ENCODE data around the gene SFXN1. TPM values are rescaled to one million over a fixed set of nuclear protein-coding genes. Genes with fewer than 3 reads are reported as not detected.

The SFXN1 gene
- total RNA-seq, 1 donor from 2014 or later, result 89.4 TPM

DNA sequence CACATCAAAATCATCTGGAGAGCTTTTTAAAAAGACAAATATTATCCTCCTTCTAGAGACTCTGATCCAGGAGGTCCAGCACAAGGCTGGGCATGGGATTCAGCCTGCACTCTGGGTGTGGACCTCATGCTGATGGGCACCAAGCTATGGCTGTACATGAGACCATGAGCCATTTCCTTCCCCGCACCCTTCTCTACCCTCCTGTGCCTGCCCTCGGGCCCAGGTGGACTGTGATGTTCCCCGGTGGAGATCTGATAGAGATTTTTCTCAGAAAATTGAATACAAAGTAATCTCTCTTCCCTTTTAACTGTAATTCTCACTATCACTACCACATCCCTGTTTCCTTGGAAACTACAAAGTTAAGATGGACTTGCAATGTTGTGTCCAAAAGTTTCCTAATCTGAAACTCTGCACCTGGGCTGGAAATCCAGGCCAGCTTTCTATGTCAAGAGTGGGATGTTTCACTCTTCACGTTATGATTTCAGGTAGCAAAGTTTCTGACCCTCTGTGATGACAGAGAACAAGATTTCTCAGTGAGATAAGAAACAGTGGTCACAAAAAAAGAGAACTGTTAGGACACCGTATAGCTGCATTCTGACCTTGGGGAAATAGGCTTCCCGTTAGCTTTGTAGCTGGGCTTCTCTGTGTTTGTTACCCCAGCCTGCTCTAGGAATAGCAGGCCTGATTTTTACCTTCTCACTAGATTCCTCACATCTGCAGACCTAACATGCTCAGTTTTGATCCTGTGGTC, 11.5 kb downstream of the SFXN1 start:
- no peaks in the 10 kb centered on the region for H3K9me3 Mint-ChIP-seq (ENCODE audit: unreplicated experiment)
- Histone ChIP-seq H3K4me2 (ENCODE audit: low read length) (no peak overlapping the region), H3K9me3 (ENCODE audit: insufficient read depth, low read depth, low read length) (no peaks in the 10 kb centered on the region), H3K9ac (ENCODE audit: low read length) (no peak overlapping the region), H3K4me3 (ENCODE audit: insufficient read depth, low read depth, low read length) (no peak overlapping the region), H3K27ac (ENCODE audit: low read depth, low read length) (no peak overlapping the region), H2AFZ (ENCODE audit: low read depth, low read length) (no peak overlapping the region), H3K4me1 (ENCODE audit: insufficient read depth, low read length) (peaks cover 6% of the 10 kb centered on the region), H4K20me1 (ENCODE audit: insufficient read depth, low read length) (peaks cover 80% of the 10 kb centered on the region), H3K79me2 (ENCODE audit: insufficient read depth, low read length) (peaks cover 87% of the 10 kb centered on the region), H3K36me3 (ENCODE audit: insufficient read depth, low read length) (peaks cover 31% of the 10 kb centered on the region), H3K27me3 (ENCODE audit: insufficient read depth, low read length) (no peaks in the 10 kb centered on the region)
- no peaks in the 10 kb centered on the region for H3K27me3 Mint-ChIP-seq (ENCODE audit: low read depth, unreplicated experiment)
- H3K27ac Mint-ChIP-seq (ENCODE audit: unreplicated experiment), result peak overlapping the region; percentile 3
- H3K4me3 Mint-ChIP-seq (ENCODE audit: unreplicated experiment), result no peak overlapping the region
- H3K4me1 Mint-ChIP-seq (ENCODE audit: low read depth, unreplicated experiment), result peaks cover 11% of the 10 kb centered on the region
- DNase-seq (ENCODE audit: low read depth), result no peak
- FAIRE-seq, result no peak
- TF ChIP-seq EZH2 (IDR thresholded peaks at IDR 0.05; ENCODE audit: insufficient read depth, low read length), result no peak
- TF ChIP-seq, protein P1, sequence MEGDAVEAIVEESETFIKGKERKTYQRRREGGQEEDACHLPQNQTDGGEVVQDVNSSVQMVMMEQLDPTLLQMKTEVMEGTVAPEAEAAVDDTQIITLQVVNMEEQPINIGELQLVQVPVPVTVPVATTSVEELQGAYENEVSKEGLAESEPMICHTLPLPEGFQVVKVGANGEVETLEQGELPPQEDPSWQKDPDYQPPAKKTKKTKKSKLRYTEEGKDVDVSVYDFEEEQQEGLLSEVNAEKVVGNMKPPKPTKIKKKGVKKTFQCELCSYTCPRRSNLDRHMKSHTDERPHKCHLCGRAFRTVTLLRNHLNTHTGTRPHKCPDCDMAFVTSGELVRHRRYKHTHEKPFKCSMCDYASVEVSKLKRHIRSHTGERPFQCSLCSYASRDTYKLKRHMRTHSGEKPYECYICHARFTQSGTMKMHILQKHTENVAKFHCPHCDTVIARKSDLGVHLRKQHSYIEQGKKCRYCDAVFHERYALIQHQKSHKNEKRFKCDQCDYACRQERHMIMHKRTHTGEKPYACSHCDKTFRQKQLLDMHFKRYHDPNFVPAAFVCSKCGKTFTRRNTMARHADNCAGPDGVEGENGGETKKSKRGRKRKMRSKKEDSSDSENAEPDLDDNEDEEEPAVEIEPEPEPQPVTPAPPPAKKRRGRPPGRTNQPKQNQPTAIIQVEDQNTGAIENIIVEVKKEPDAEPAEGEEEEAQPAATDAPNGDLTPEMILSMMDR (IDR thresholded peaks at IDR 0.05; ENCODE audit: insufficient read depth, low read depth, low read length), result no peak
- peaks cover 15% of the 10 kb centered on the region for H3K36me3 Mint-ChIP-seq (ENCODE audit: low read depth, unreplicated experiment)

- peaks cover 15% of the 10 kb centered on the region for H3K4me1 Mint-ChIP-seq (ENCODE audit: low read depth, unreplicated experiment)
Observed at GRCh38 chr5:175491223-175491622, 12.9 kb downstream of the SFXN1 start.

More at GRCh38 chr5:175491223-175491622, 12.9 kb downstream of the SFXN1 start:
- Mint-ChIP-seq H3K27ac (ENCODE audit: unreplicated experiment) (no peak overlapping the region), H3K9me3 (ENCODE audit: unreplicated experiment) (no peaks in the 10 kb centered on the region), H3K27me3 (ENCODE audit: low read depth, unreplicated experiment) (no peaks in the 10 kb centered on the region), H3K36me3 (ENCODE audit: low read depth, unreplicated experiment) (peaks cover 19% of the 10 kb centered on the region), H3K4me3 (ENCODE audit: unreplicated experiment) (no peak overlapping the region)
- DNase-seq (ENCODE audit: low read depth), result no peak
- Histone ChIP-seq H2AFZ (ENCODE audit: low read depth, low read length) (no peak overlapping the region), H3K4me2 (ENCODE audit: low read length) (no peak overlapping the region), H3K79me2 (ENCODE audit: insufficient read depth, low read length) (peaks cover 76% of the 10 kb centered on the region), H3K27me3 (ENCODE audit: insufficient read depth, low read length) (no peaks in the 10 kb centered on the region), H3K36me3 (ENCODE audit: insufficient read depth, low read length) (peaks cover 31% of the 10 kb centered on the region), H3K9me3 (ENCODE audit: insufficient read depth, low read depth, low read length) (no peaks in the 10 kb centered on the region), H3K27ac (ENCODE audit: low read depth, low read length) (no peak overlapping the region), H4K20me1 (ENCODE audit: insufficient read depth, low read length) (peaks cover 69% of the 10 kb centered on the region), H3K4me1 (ENCODE audit: insufficient read depth, low read length) (peaks cover 6% of the 10 kb centered on the region), H3K4me3 (ENCODE audit: insufficient read depth, low read depth, low read length) (no peak overlapping the region), H3K9ac (ENCODE audit: low read length) (no peak overlapping the region)
- no peak for TF ChIP-seq EZH2 (IDR thresholded peaks at IDR 0.05; ENCODE audit: insufficient read depth, low read length)
- TF ChIP-seq, protein P1 (IDR thresholded peaks at IDR 0.05; ENCODE audit: insufficient read depth, low read depth, low read length), result no peak
- FAIRE-seq, result no peak
